SK-N-SH treated with all-trans-retinoic acid at 6 μM for 48 hours (cell line): Measurements from ENCODE around the gene ADAMTS15.

Source experiments
- BACH2 ChIP-seq: fragments of 250-450 bp; sonication (Bioruptor Pico); IDR thresholded peaks from 2 replicates; pipeline ENCODE4 v1.9.0; 2021; ENCODE audit warnings: mild to moderate bottlenecking, borderline replicate concordance
- CSDC2 ChIP-seq: fragments of 250-450 bp; sonication (Bioruptor Pico); IDR thresholded peaks from 2 replicates; pipeline ENCODE4 v1.5.0; 2020; ENCODE audit warnings: mild to moderate bottlenecking, moderate library complexity
- CSRNP3 ChIP-seq: fragments of 250-450 bp; sonication (Bioruptor Pico); IDR thresholded peaks from 2 replicates; pipeline ENCODE4 v1.5.1; 2021; ENCODE audit warnings: mild to moderate bottlenecking, moderate library complexity
- OSR1 ChIP-seq: fragments of 250-450 bp; sonication (Bioruptor Pico); IDR thresholded peaks from 2 replicates; pipeline ENCODE4 v1.8.0; 2022; ENCODE audit warnings: moderate library complexity, mild to moderate bottlenecking, inconsistent platforms
- PATZ1 ChIP-seq: fragments of 250-450 bp; sonication (Bioruptor Pico); IDR thresholded peaks from 2 replicates; pipeline ENCODE4 v1.8.0; 2020; ENCODE audit warnings: mild to moderate bottlenecking, moderate library complexity, borderline replicate concordance
- ZC3H10 ChIP-seq: fragments of 250-450 bp; sonication (Bioruptor Pico); IDR thresholded peaks from 2 replicates; pipeline ENCODE4 v1.5.1; 2021; ENCODE audit warnings: mild to moderate bottlenecking, moderate library complexity
- ZNF565 ChIP-seq: fragments of 450-650 bp; formaldehyde crosslinking; conservative IDR thresholded peaks from 2 replicates; pipeline ENCODE4 v1.5.0; 2020; ENCODE audit warnings: low read depth, mild to moderate bottlenecking, moderate library complexity

DNA sequence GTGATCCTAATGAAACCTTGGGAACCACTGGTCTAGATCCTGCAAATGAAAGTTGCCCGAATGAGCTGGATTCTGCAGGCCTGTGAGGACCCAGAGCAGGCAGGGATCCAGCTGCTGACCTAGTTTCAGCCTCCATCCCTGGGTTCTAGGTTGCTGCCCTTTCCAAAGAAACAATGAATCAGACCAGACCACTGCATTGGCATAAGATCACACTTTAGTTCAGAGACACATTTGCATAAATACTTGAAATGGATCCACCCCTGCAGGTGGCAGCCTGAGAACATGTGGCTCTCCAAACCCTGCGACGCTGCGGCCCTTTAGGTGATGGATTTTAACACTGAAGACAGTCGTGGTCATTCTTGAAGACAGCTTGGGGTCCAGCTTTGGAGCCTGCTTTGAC is 43.7 kb upstream of the ADAMTS15 start:
- TF ChIP-seq OSR1 (CRISPR knock-in tag), result no peak
- no peak for TF ChIP-seq CSDC2
- TF ChIP-seq ZNF565, result no peak
- no peak for TF ChIP-seq BACH2 (CRISPR knock-in tag)
- TF ChIP-seq ZC3H10 (CRISPR knock-in tag), result no peak
- no peak for TF ChIP-seq CSRNP3 (CRISPR knock-in tag)
- TF ChIP-seq PATZ1, result no peak
